ENCODE results near the gene GRAMD1B. TPM values are rescaled to one million over a fixed set of nuclear protein-coding genes. Genes with fewer than 3 reads are reported as not detected.

GRAMD1B gene
- polyA plus RNA-seq, 2 of the 4 experiments (the other 2 are of a cell fraction): 55.5 to 108 TPM

GRCh38 chr11:123392431-123392830 is 37.6 kb upstream of the GRAMD1B start:
- DNase-seq (ENCODE audit: low read depth in 1 of 2, low spot score in 1 of 2) (no peak), FAIRE-seq (no peak)
- no peak overlapping the region for H3K27ac ChIP-seq

GRCh38 chr11:123392844-123393243 is 37.2 kb upstream of the GRAMD1B start:
- POLR2A ChIA-PET: no interaction called here

More at GRCh38 chr11:123392431-123392830, 37.6 kb upstream of the GRAMD1B start:
- Histone ChIP-seq H3K4me3 (no peak overlapping the region), H3K4me2 (no peak overlapping the region), H3K4me1 (no peaks in the 10 kb centered on the region), H3K9me3 (no peaks in the 10 kb centered on the region)
- TF ChIP-seq MAX (IDR thresholded peaks at IDR 0.05) (no peak), PBX3 (IDR thresholded peaks at IDR 0.05) (no peak), NPAS2 (CRISPR knock-in tag; IDR thresholded peaks at IDR 0.05; ENCODE audit: borderline replicate concordance) (no peak), HOXB13 (CRISPR knock-in tag; IDR thresholded peaks at IDR 0.05; ENCODE audit: low read depth) (no peak), RNF2 (IDR thresholded peaks at IDR 0.05; ENCODE audit: borderline replicate concordance, low read depth) (no peak), EP300 (IDR thresholded peaks at IDR 0.05) (no peak), NFE2L2 (conservative IDR thresholded peaks at IDR 0.05; ENCODE audit: low read length) (no peak), SMC3 (IDR thresholded peaks at IDR 0.05) (no peak), USF2 (IDR thresholded peaks at IDR 0.05) (no peak)
- POLR2A ChIA-PET: no interaction called here
- ATAC-seq: no peak
- CTCF ChIA-PET: interaction anchor here (0.6 to 1.0 kb wide), 3 partner anchors 13 to 131 kb away, joined by 3 read pairs; no protein-coding TSS in a partner anchor

GRCh38 chr11:123393312-123393927 is 36.6 kb upstream of the GRAMD1B start:
- no peaks in the 10 kb centered on the region for H3K9me3 ChIP-seq
- 36% methylated on average over 6 of the region's 6 CpGs for WGBS (ENCODE audit: missing lambda C conversion rate)
- CTCF ChIA-PET: no interaction called here
- no peak for TF ChIP-seq ZSCAN20 (CRISPR knock-in tag; IDR thresholded peaks at IDR 0.05)
- TF ChIP-seq CEBPB (IDR thresholded peaks at IDR 0.05): no peak
- no peak for TF ChIP-seq MYC (IDR thresholded peaks at IDR 0.05; ENCODE audit: borderline replicate concordance, low read length)
- TF ChIP-seq E2F6 (IDR thresholded peaks at IDR 0.05; ENCODE audit: borderline replicate concordance, low read depth): no peak
- no peak for TF ChIP-seq POLR2AphosphoS2 (conservative IDR thresholded peaks at IDR 0.05; ENCODE audit: low read length)
- TF ChIP-seq ZFP36 (IDR thresholded peaks at IDR 0.05; ENCODE audit: borderline replicate concordance, partially characterized antibody): no peak
- TF ChIP-seq ZC3H11A (IDR thresholded peaks at IDR 0.05): no peak
- no peak for TF ChIP-seq FOXS1 (CRISPR knock-in tag; IDR thresholded peaks at IDR 0.05)
- no peak for TF ChIP-seq RNF2 (IDR thresholded peaks at IDR 0.05; ENCODE audit: borderline replicate concordance, low read depth)
- no peak for TF ChIP-seq HES2 (IDR thresholded peaks at IDR 0.05)
- TF ChIP-seq USF2 (IDR thresholded peaks at IDR 0.05): no peak
- TF ChIP-seq NR3C1 (IDR thresholded peaks at IDR 0.05): no peak
- no peak for TF ChIP-seq HDAC2 (IDR thresholded peaks at IDR 0.05)
- no peak for TF ChIP-seq MAZ (IDR thresholded peaks at IDR 0.05; ENCODE audit: borderline replicate concordance, low read depth, low read length)
- TF ChIP-seq POLR2A (IDR thresholded peaks at IDR 0.05; ENCODE audit: low read length): no peak
- TF ChIP-seq NFE2L2 (conservative IDR thresholded peaks at IDR 0.05; ENCODE audit: low read length): no peak

More at GRCh38 chr11:123392844-123393243, 37.2 kb upstream of the GRAMD1B start:
- WGBS (ENCODE audit: missing lambda C conversion rate): 41% methylated on average over 3 of the region's 3 CpGs
- Histone ChIP-seq H3K4me1 (no peaks in the 10 kb centered on the region), H3K27ac (no peak overlapping the region), H3K4me2 (no peak overlapping the region), H3K4me3 (no peak overlapping the region), H3K9me3 (no peaks in the 10 kb centered on the region)
- DNase-seq (ENCODE audit: low read depth in 1 of 2, low spot score in 1 of 2) (no peak), ATAC-seq (no peak), FAIRE-seq (no peak)
- CTCF ChIA-PET: interaction anchor here (0.6 kb wide), 1 partner anchor 132 kb away, joined by 3 read pairs; no protein-coding TSS in a partner anchor
- no peak for TF ChIP-seq ELK1 (IDR thresholded peaks at IDR 0.05; ENCODE audit: low read depth, low read length)
- TF ChIP-seq FOSL2 (IDR thresholded peaks at IDR 0.05): no peak
- TF ChIP-seq FOSL2 (CRISPR knock-in tag; IDR thresholded peaks at IDR 0.05): no peak
- no peak for TF ChIP-seq MAX (IDR thresholded peaks at IDR 0.05)
- TF ChIP-seq USF2 (IDR thresholded peaks at IDR 0.05): no peak

More at GRCh38 chr11:123393312-123393927, 36.6 kb upstream of the GRAMD1B start:
- no peak overlapping the region for H3K4me3 ChIP-seq
- ATAC-seq (no peak), FAIRE-seq (no peak), DNase-seq (ENCODE audit: low read depth in 1 of 2, low spot score in 1 of 2) (no peak)
- no peak overlapping the region for H3K4me2 ChIP-seq
- H3K4me1 ChIP-seq: no peaks in the 10 kb centered on the region
- no peak overlapping the region for H3K27ac ChIP-seq
- POLR2A ChIA-PET: no interaction called here
